Tibial nerve (tissue), 4 donors: ENCODE data around the gene CRNKL1. TPM values are rescaled to one million over a fixed set of nuclear protein-coding genes. Genes with fewer than 3 reads are reported as not detected.

ENCODE experiments used
- DNase-seq, 2 donors: peaks; one replicate each; pipeline ENCODE4 v3.0.0-alpha.2; 2019; ENCODE audit warnings: low spot score in 2 of 2
- H3K27ac ChIP-seq, 4 donors: fragments of 200-600 bp; sonication (generic) in 3 of 4; one replicate each; pipeline ENCODE4 v1.5.1; 2017 to 2019; ENCODE audit warnings: mild to moderate bottlenecking in 1 of 4
- H3K27me3 ChIP-seq, 2 donors: fragments of 200-600 bp; sonication (generic) in 1 of 2; one replicate each; pipeline versions ENCODE4 v1.5.1 to v1.6.0; 2017 to 2019
- H3K36me3 ChIP-seq, 3 donors: fragments of 200-600 bp; sonication (generic); one replicate each; pipeline ENCODE4 v1.5.1; 2018 to 2019
- H3K4me1 ChIP-seq, 4 donors: fragments of 200-600 bp; sonication (generic) in 3 of 4; one replicate each; pipeline ENCODE4 v1.5.1; 2017 to 2019
- H3K4me3 ChIP-seq, 4 donors: fragments of 200-600 bp; sonication (generic) in 3 of 4; one replicate each; pipeline ENCODE4 v1.5.1; 2017 to 2019; ENCODE audit warnings: mild to moderate bottlenecking in 1 of 4, moderate library complexity in 1 of 4
- H3K9me3 ChIP-seq, 4 donors: fragments of 200-600 bp; sonication (generic) in 3 of 4; one replicate each; pipeline ENCODE4 v1.5.1; 2017 to 2019
- CTCF ChIP-seq, 5 experiments: fragments of 200-600 bp in 3 of 5; fragments of 450-650 bp in 2 of 5; sonication (generic) in 3 of 5; IDR thresholded peaks; one replicate each; pipeline ENCODE4 v1.5.1; 2016 to 2019; ENCODE audit warnings: antibody characterized with exemption in 5 of 5, mild to moderate bottlenecking in 3 of 5, moderate library complexity in 2 of 5
- EP300 ChIP-seq, 2 donors: sonication (generic); formaldehyde crosslinking; IDR thresholded peaks; one replicate each; pipeline ENCODE4 v1.6.1; 2017; ENCODE audit warnings: antibody characterized with exemption in 2 of 2, mild to moderate bottlenecking in 1 of 2
- POLR2A ChIP-seq, 2 donors: fragments of 450-650 bp; IDR thresholded peaks; one replicate each; pipeline ENCODE4 v1.6.1; 2017; ENCODE audit warnings: antibody characterized with exemption in 2 of 2, mild to moderate bottlenecking in 2 of 2, moderate library complexity in 2 of 2
- WGBS, 2 donors: methylation state at CpG; one replicate each; pipeline ENCODE4 v1.1.5; 2018; 5-methylcytosine and 5-hydroxymethylcytosine counted together
- total RNA-seq, 4 donors: library from RNA; depleted of rRNA; stranded (reverse); fragments of >200 nt; gene quantifications; one replicate each; pipeline ENCODE4 v1.1.0, GENCODE V29; 2016

The CRNKL1 gene
- total RNA-seq, 4 donors from 2014 or later, result 25.5 to 37.9 (median 28.8) TPM

DNA sequence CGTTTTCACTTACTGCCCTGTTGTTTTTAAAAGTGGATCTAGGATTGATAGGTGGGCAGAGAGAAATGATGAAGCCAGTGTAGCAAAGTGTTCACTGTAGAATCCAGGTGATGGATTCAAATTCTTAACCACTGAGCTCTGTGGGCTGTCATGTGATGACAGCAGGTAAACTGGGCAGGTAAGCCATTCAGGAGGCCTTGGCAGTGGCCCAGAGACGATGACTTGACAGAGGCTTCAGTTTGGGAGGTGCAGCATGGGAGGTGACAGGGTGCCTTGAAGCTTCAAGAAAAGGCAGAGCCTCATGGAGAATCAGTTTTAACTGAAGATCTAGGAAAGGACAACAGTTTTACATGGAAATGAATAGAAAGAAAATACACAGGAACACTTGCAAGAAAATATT lies 33.1 kb downstream of the CRNKL1 start:
- no peak for DNase-seq
- H3K4me1 ChIP-seq, result peaks cover 0 to 55% (median 20%) of the 10 kb centered on the region in 4 donors

DNA sequence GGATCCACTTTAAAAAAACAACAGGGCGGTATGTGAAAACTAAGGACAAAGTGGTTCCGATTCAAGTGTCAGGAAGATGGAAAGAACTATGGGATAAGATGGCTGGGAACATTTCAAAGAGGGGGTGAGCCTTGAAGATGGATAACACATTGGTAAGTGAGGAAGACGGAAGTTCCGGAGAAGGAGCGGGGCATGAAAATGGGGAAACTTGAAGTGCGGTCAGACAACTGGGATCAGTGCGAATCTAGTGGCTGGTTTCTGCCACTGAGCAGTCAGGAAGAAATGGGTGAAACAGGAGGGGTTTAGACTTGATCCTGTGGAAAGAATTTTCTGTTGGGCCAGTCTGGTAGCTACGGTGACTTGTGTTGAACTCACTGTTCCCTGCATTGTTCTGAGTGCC lies 33.9 kb downstream of the CRNKL1 start:
- no peaks in the 10 kb centered on the region for H3K27me3 ChIP-seq
- no peaks in the 10 kb centered on the region for H3K9me3 ChIP-seq
- TF ChIP-seq POLR2A (IDR thresholded peaks at IDR 0.05) (no peak), EP300 (IDR thresholded peaks at IDR 0.05) (no peak), CTCF (IDR thresholded peaks at IDR 0.05) (no peak)
- H3K27ac ChIP-seq, result no peak overlapping the region
- H3K4me1 ChIP-seq, result peaks cover 0 to 55% (median 20%) of the 10 kb centered on the region in 4 donors
- no peak for DNase-seq
- 85 to 95% methylated on average over 8 of the region's 8 CpGs for WGBS, 2 donors
- H3K4me3 ChIP-seq, result peak overlapping the region in 3 of 4 donors; percentile 82 to 95 (median 92)
- H3K36me3 ChIP-seq, result peaks cover 0 to 10% (median 0%) of the 10 kb centered on the region in 3 donors

More for the DNA sequence above, 33.1 kb downstream of the CRNKL1 start:
- H3K4me3 ChIP-seq, result no peak overlapping the region
- H3K27me3 ChIP-seq, result no peaks in the 10 kb centered on the region
- H3K9me3 ChIP-seq, result no peaks in the 10 kb centered on the region
- H3K36me3 ChIP-seq, result peaks cover 0 to 13% (median 0%) of the 10 kb centered on the region in 3 donors
- 78 to 84% methylated on average over 2 of the region's 2 CpGs for WGBS, 2 donors
- no peak overlapping the region for H3K27ac ChIP-seq
- TF ChIP-seq POLR2A (IDR thresholded peaks at IDR 0.05), result no peak
- no peak for TF ChIP-seq CTCF (IDR thresholded peaks at IDR 0.05)
- TF ChIP-seq EP300 (IDR thresholded peaks at IDR 0.05), result no peak

DNA sequence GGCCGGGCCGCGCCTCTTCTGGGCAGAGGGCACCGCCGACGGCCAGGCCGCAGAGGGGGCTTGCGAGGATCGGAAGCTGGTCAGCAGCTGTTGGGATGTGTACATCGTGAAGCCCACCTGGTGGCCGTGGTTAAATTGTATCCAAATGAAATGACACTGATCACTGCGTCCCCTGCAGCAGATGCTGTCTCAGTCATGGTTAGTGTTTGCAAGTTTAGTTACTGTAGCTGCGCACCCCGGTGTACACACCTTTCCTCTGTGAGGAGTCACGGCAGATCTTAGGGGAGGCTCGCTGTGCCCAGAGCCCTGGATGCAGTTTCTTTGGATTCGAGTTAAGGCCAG lies 34.5 kb downstream of the CRNKL1 start:
- no peaks in the 10 kb centered on the region for H3K27me3 ChIP-seq
- peaks cover 0 to 55% (median 20%) of the 10 kb centered on the region in 4 donors for H3K4me1 ChIP-seq
- DNase-seq, result no peak
- peak overlapping the region; percentile 82 to 95 (median 94) for H3K4me3 ChIP-seq
- 4 to 7% methylated on average over 12 to 16 of the region's 17 CpGs for WGBS, 2 donors
- H3K36me3 ChIP-seq, result peaks cover 0 to 4% (median 0%) of the 10 kb centered on the region in 3 donors
- H3K27ac ChIP-seq, result peak overlapping the region in 3 of 4 donors; percentile 70 to 80 (median 75)
- no peaks in the 10 kb centered on the region for H3K9me3 ChIP-seq
- TF ChIP-seq POLR2A (IDR thresholded peaks at IDR 0.05), result no peak
- TF ChIP-seq EP300 (IDR thresholded peaks at IDR 0.05), result no peak
- no peak for TF ChIP-seq CTCF (IDR thresholded peaks at IDR 0.05)

DNA sequence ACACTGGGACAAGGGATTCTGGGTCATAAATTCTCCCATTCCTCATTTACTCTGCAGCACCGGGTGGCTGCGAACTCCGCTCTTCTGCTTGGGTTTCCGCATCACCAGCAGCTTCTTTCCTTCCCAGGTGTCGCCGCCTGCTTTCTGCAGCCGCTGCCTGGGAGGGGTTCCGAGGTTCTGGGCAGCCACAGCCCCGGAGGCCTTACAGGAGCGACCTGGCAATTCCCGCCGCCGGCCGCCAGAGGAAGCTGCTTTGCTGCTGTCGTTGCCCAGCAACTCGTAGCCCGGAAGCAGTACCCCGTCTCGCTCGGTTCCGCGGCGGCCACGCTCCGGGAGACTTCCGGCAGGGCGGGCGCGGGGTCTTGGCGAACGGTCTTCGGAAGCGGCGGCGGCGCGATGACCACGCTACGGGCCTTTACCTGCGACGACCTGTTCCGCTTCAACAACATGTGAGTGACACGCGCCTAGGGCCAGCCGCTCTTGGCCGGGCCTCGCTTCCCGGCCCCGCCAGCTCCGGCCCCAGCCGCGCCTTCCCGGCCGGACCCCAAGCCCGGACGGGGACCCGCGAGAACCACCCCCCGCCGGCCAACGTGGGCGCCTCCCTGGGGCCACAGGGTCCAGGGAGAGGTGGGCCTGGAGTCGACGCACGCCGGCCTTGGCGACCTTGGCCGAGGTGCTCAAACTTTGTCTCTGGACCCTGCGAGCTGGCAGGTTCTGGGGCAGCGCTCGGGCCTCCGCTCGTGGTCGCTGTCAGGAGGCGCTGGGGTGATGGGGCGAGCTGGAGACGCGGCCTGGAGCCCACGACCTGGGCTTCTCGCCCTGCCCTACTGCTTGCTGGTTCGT lies 35.0 kb downstream of the CRNKL1 start, which contains the start of gene NAA20:
NAA20 (plus strand) TSS at position 362 of the 843 bp plus-strand sequence; CDS start at position 397, 35 bp downstream.
- DNase-seq, result peak; percentile 79 to 81
- Histone ChIP-seq H3K9me3 (no peaks in the 10 kb centered on the region), H3K27ac (peak within 1 kb of the TSS in 3 of 4 donors; percentile 70 to 80 (median 75)), H3K4me1 (peaks cover 0 to 53% (median 20%) of the 10 kb centered on the region in 4 donors), H3K36me3 (no peaks in the 10 kb centered on the region), H3K4me3 (peak within 1 kb of the TSS; percentile 82 to 95 (median 94)), H3K27me3 (no peaks in the 10 kb centered on the region)
- TF ChIP-seq POLR2A (IDR thresholded peaks at IDR 0.05) (peak in 1 of 2 donors; percentile 31), CTCF (IDR thresholded peaks at IDR 0.05) (peak; percentile 74 to 95 (median 88)), EP300 (IDR thresholded peaks at IDR 0.05) (peak; percentile 56 to 75)
- WGBS, 2 donors, result 0 to 1% methylated on average over 27 to 44 of the region's 81 CpGs

- 42 to 50% methylated on average over 2 of the region's 2 CpGs for WGBS, 2 donors
- Histone ChIP-seq H3K9me3 (no peaks in the 10 kb centered on the region), H3K27me3 (no peaks in the 10 kb centered on the region), H3K36me3 (no peaks in the 10 kb centered on the region), H3K27ac (no peak overlapping the region), H3K4me3 (no peak overlapping the region), H3K4me1 (peaks cover 0 to 44% (median 22%) of the 10 kb centered on the region in 4 donors)
- no peak for DNase-seq
- TF ChIP-seq EP300 (IDR thresholded peaks at IDR 0.05) (no peak), CTCF (IDR thresholded peaks at IDR 0.05) (no peak), POLR2A (IDR thresholded peaks at IDR 0.05) (no peak)
These were observed 37.6 kb downstream of the CRNKL1 start for GRCh38 chr20:20014659-20015058.
